ENCODE measurements around the gene GMDS.

Gene GMDS

DNA sequence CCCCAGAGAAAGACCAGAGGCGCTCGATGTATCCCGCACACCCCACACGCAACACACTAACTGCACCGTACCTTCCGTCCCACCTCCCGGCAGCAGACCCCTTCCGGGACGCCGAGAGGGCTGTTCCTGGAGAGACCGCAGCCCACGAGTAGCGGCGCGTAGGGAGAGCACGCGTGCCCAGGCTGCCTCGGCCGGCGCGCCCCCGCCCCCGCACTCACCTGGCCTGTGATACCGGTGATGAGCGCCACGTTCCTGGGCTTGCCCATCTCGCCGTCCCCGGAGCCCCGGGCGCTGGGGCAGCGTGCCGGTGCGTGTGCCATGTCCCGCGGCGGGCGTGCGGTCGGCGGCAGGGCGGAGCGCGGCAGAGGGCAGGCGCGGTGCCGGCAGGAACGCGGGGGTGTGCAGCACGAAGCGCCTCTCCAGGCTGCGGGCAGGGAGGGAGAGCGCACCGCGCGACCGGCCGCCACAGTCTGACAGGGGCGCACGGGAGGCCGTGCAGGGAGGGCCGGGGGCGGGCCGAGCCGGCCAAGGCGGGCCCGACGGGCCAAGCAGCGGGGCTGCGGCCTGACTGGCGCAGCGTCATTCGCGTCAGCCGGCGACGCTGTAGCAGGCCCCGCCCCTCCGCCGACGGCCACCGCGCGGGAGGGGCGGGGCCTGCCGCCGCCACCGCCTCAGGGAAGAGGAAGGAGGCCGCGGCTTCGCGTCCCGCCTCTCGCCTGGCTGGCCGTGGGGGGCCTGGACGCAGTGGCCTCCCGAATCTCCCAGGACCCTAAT is at the start of gene GMDS:
Gene GMDS (minus strand): TSS at position 503 of the 774 bp plus-strand sequence.
- DNase-seq = peak; percentile 53

DNA sequence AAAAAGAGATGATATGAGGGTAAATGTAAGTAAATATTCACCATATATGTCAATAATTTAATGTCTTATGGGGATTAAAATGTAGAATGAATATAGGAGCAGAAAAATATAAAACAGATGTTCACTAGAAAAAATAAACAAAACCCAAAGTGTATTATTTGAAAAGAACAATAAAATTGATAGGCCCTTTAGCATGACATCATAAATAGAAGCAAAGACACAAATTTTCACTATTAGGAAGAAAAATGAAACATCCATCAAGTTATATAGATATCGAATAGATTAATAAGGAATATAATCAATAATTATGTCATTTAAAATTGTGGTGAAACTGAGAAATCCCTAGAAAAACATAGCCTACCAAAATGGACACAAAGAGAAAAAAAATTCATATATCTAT is 40.1 kb upstream of the GMDS start:
- no peak for DNase-seq

DNA sequence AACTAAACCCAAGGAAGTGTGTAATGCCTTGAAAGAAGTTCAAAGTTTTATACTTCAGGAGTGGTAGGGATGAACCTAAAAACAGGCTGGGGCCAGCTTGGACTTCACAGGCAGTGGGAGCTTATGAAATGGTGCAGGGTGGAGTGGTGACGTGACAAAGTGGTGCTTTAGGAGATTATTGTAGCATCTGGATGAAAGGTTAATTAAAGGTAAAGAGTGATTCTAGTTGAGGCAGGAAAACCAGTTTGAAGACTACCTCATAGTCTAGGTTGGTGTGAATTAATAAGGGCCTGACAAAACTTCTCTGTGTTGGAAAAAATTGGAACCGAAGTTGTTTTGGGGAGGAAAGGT is 30.5 kb upstream of the GMDS start:
- no peak for DNase-seq

DNA sequence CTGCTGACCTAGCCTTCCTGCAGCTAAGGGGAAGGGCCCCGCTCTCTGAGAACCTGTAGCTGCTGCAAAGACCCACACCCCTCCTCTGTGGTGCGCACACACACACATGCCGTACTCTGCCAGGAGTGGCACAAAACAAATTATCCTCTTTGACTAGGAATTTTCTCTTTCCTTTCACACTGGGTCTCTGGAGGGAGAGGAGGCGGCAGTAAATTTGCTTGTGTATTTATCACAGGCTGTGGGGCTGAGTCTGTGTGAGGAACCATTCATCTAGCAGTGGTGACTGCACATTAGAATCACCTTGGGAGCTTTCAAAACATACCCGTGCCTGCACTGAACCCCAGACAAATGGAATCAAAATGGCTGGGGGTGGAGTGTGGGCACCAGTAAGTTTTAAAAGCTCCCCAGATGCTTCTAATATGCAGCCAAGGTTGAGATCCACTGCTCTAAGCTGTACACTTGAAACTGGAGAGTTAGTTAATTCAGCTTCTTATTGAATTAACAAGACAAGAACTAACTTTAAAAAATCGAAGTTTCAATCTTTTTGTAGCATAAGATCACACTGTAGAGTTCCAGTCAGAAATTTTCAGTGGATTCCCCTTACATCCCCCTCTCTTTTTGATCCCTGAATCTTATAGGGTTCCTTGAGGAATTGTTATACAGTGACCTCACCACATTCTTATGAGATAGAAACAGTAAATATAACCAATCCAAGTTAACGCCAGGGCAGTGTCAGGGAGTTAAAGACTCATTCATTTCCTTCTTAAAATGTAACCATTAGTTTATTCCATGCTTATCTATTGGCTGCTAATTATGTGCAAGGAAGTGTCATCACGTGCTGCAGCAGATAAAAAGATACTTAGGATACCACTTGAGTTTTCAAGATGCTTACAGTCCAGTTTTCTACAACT is 29.8 kb upstream of the GMDS start:
- no peak for DNase-seq

DNA sequence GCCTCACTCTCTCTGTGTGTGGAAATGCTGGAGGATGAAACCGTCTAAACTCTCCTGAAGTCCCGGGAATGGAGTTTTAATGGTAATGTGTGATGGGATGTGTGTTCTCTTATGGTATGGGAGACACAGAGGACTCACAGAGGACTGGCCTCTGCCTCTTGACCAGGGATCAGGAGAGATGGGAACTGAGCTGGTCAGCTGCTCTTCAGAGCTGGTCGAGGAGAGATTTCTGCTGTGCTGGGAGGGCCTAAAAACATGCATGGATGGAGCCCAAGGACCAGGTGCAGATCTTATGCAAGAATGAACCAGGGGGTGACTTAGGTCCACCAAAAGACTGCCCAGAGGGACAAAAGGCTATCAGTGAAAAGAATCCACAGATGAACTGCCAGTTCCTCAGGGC is 27.3 kb upstream of the GMDS start:
- no peak for DNase-seq

DNA sequence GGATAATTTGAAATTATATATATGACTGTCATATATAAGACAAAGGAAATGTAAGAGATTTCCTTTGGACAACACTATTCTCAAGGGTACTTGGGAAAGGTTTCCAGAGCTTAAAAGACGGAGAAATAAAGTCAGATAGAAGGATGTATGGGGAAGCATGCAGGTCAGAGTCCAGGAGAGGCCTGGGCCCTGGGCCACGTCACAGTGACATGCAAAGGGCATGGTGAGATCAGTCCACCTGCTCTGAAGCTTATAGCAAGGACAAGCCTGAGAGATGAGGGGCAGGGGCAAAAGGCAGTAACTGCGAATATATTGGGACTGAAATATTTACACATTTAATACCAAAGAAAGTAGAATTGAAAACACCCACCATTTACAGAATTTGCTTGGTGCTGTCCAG is 24.6 kb upstream of the GMDS start:
- DNase-seq = no peak

DNA sequence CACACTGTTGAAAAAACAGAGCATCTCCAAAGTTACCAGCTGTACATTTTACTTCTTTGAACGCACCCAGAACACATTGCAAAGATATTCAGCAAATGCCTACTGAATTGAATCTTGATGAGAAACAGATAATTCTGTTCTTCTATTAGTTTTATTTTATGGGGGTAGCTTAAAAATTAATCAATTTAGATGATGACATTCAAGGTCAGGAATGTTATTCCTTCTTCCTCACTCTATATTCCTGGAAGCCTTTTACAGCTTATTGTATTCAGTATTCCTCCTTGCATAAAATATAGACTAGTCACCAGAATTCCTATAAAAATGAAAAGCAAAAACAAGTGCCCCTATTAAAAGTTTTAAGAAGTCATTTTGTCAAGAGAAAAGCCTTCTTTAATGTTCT is 21.4 kb upstream of the GMDS start:
- DNase-seq = no peak

DNA sequence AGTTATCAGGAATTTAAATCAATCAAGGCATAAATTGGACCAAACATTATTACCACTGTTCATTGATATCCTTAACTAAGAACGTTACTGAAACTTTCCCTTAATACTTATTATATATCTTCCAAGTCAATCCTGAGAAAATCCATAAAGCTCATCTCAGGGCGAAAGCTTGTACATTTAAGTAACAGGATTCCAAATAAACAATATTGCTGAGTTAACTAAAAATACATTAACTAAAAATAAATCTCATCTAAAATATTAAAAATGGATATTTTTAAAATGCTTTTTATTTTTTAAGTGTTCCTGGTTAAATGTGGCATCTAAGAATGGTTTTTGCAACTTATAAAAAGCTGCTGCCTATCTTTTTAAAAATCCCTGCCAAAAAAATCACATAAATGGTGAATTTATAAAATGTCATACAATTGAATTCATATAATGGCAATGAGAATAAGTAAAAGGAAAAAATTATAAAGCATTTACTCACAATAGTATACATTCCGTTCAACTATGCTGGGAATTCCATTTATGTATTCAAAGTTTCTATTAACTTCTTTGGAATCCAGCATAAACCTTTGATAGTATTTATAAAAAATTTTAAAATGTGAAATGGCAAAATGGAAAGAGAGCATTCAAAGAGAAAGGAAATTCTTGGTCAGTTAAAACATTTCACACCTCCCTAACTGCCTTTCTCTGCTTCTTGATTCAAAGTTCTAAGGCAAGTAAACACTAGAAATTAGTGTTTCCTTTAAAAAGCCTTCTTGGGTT is 20.8 kb upstream of the GMDS start:
- DNase-seq = no peak

DNA sequence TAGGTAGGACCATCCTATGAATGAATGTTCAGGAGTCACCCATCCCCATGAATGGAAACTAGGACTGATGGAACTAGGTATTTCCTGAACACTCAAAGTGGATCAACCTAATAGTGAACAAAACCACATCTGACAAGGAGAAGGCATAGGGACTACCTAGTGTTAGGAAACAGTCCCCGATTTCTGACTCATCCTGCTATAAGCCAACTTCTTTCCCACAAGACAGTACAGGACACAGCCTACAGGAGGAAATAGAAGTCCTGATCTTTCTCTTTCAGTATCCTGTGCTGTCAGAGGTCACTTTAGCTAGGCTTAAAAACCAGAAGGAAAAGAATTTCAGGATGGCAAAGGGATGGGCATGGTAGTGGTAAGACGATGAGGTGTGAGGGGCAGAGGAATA is 19.5 kb upstream of the GMDS start:
- DNase-seq = no peak

DNA sequence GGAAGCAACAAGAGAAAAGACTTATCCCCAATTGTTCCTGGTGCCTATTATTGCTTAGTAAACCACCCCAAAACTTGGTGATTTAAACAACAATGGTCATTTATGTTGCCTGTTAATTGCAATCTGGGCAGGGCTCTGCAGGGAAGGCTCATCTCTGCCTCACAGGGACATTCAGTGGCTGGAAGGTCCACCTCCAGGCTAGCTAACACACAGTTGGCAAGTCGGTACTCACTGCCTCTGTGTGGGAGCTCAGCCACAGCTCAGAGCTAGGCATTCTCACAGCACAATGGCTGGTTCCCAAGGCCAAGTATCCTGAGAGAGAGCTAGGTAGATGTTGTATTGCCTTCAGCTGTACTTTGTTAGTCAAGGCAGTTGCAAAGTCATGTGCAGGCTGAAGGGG is 18.5 kb upstream of the GMDS start:
- DNase-seq = no peak

DNA sequence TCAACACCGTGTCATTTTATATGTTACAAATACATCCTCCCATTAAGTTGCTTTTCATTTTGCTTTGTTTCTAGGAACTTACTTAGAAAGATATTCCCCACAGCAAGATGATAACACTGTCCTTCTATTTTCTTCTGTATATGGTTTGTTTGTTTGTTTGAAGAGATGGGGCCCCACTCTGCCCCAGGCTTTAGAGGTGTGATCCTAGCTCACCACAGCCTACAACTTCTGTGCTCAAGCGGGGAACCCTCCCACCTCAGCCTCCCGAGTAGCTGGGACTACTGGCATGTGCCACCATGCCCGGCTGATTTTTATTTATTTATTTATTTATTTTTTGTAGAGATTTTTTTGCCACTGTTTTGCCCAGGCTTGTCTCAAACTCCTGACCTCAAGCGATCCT is 14.2 kb upstream of the GMDS start:
- no peak for DNase-seq

DNA sequence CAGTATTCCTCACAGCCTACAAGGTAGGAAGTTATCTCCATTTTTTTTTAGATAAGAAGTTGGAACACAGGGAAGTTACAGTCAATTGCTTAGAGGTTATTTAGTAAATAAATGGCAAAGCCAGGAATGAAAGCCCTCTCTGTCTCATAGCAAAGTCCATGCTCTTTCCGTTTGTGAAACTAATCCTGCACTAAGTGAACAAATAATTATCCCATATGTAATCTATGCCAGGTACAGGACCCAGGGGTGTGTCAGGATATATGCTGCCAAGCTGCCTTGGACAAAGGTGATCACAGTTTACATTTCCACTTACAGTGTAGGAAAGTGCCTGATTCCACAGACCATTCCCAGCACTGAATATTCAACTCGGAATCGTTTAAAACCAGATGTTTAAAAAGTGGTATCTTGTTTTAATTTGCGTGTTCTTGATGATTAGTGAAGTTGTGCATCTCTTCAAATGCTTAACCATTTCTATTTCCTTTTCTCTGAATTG is 13.6 kb upstream of the GMDS start:
- no peak for DNase-seq

DNA sequence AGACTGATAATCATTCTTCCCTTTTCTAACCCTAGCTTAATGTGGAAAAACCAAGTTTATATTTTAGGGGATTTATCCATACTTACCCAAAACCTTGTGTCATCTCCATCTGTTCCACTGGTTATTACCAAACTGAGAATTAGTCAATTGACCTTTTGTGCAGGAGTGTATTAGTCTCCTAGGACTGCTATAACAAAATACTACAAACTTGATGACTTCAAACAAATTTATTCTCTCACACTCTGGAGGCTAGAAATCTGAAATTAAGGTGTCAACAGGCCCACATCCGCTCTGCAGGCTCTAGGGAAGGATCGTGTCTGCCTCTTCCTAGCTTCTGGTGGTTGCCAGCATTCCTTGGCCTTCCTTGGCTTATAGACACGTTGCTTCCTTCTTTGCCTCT is 12.7 kb upstream of the GMDS start:
- DNase-seq = no peak

DNA sequence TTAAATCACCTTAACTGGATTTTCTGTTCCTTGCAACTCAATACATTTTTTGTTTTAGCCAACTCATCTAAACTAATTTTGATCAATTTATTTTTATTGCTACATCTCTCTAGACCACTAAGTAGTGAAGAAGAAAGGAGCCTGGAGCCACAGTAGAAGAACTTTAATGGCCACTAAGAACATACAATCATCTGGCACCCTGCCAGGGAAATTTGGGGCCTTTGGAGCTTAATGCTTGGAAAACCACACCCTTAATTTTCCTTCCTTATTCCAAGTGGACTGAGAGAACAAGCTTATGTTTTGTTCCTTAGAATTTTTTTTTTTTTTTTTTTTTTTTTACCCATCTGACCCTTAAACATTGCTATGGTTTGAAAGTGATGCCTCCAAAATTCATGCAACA is 12.0 kb upstream of the GMDS start:
- no peak for DNase-seq

DNA sequence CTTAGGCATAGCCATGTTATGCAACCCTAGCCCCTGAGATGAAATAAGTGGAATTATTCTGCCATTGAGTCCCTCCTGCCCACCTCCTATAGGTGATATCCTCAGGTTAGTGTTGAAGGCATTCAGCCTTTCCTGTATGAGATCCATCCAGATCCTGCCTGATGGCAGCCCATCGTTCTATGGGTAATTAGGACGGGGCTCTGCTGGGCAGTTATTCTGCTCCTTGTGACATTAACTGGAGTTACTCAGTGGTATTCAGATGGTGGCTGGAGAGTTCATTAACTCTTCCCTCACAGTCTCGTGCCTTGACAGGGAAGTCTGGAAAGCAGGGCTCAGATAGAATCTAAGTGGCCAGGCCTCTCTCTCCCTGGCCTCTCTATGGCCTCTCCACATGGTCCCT is 9.3 kb upstream of the GMDS start:
- no peak for DNase-seq

DNA sequence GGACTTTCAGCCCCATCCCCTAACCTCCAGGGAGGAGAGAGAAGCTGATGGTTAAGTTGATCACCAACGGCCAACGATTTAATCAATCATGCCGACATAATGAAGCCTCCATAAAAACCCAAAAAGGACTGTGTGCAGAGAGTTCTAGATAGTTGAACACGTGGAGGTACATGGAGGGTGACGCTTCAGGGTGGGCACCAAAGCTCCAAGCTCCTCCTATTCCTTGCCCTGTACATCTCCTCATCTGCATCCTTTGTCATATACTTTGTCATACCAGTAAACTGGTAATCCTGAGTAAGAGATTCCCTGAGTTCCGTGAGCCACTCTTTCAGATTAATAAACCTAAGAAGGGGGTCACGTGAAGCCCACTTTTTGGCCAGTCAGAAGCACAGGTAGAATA is 3.7 kb upstream of the GMDS start:
- DNase-seq = no peak

DNA sequence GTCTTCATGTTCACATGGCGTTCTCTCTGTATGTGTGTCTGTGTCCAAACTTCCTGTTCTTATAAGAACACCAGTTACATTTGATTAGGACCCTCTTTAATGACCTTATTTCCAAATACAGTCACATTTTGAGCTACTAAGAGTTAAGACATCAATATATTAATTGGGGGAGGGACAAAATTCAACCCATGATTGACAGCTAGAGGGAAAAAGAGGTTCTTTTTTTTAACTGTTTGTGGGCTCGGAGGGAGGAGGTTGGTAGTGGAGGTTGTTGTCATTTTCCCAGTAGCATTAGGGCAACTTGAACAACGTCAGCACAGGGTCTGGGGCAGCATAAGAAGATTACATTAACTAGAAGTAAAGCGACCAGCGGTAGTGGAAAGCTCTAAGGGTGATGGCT is 2.3 kb upstream of the GMDS start:
- DNase-seq = no peak

DNA sequence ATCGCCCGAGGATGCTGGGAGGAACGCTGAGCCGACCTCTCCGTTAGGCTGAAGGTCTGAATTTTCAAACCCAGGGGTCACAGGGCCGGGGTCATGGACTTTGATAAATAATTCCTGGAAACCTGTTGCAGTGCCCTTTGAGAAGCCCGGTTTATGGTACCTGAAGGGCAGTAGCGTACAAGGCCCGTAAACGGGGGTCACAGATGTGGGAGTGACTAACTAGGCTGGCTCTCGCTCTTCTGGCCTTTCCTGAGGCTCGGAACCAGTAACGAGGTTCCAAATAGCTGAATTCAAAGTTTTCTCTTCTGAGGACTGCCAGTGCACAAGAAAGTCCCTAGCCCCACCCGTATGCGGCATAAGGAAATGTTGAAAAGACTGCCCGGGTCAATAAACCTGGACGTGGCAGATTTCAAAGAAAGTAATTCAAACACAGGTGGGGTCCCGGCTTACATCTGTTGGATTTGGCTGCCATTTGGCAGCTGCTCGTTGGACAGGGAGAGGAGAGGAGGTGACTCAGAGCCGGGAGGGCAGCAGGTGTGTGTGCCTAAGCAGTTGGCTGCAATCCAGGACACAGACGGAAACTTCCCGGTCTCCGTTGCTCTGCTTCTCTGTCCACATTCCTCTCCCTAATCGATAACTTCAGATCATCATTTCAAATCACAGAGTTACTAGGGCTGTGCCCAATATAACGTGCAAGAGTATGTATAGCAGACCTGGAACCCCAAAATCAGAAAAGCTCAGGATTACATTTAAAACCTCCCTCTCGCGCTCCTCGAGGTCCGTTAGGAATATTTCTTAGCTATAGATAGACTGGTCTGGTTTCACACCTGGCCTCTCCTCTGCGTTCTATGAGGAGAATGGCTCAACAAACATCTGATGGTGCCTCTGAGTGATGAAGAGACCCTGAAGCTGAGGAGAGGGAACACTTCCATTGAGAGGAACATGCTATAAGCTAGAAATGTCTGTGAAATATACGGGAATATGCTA is 765 bp upstream of the GMDS start:
- DNase-seq = peak; percentile 67

DNA sequence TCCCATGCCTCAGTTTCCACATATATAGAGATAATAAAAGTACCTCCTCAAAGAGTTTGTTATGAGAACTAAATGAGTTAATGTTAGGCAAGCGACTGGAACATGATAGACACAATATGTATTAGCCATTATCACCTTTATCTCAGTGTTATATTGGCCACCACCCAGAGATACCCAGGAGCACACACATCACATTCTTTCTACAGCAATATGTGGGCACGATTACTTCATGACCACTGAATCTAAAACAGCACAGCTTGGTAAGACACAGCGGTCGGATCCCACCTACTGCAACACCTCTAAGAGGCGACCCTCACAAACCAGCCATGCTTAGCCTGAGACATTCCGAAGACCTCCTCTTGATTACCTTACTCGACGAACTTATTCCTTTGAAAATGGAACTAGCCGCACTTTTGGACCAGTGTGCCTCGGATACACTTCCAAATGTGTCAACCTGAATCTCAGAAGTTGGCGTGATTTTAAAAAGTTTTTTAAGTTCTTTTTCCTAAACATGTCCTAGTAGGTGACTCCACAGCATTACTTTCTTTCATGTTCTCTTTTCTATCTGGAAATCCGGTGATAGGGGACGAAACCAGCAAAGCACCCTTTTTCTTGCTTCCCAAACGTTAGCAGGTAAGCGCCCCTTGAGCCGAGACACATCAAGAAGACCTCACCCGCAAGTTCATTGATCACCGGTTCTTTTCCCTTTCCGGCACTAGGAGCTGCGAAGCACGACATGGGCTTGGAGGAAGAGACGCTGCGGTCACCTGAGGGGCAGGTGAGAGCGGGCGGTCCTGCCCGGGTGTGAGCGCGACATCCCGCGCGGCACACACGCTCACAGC is 923 bp downstream of the GMDS start:
- DNase-seq = no peak

DNA sequence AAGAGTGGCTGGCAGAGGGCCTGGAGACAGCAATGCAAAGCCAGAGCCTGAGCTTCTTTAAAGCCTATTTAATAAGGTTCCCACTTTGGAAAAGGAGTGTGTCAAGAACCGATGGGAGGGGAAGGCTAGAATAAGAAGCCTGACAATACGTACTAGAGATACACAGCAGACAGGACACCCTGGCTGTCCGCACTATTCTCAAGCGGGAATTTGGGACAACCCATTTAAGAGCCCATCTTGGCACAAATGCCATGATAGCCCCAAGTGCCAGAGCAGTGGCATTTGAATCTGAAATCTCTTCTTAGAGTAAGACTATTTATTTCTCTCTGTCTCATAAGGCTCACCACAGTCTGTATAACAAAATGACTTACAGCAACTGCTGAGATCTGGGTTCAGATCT is 3.1 kb downstream of the GMDS start:
- DNase-seq = no peak

DNA sequence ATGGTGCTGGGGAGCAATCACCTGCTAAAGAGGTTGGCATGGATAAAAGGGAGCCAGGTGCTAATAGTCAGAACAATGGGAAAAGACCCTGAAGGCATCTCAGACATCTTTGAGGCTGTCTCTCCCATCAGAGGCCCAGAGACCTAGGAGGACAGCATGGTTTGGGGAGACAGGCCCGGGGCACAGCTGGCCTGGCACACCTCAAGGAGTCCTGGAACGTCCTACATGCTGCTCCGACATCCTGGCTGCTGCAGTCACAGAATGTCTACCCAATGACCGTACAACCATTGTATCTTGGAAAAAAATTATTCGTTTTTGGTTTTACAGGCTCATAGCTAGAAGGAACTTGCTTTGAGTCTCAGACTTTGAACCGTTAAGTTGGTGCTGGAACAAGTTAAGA is 4.4 kb downstream of the GMDS start:
- no peak for DNase-seq
